Esophagus muscularis mucosa (tissue), 4 donors: ENCODE data around the gene TBCE. TPM values are rescaled to one million over a fixed set of nuclear protein-coding genes. Genes with fewer than 3 reads are reported as not detected.
"Not testable (repeated sequence)": the region's sequence is repeated elsewhere in the genome, so short reads cannot be mapped to it uniquely, and the experiment has no call there.

Experiments
- DNase-seq: peaks from one replicate; pipeline ENCODE4 v3.0.0-alpha.2; 2017; ENCODE audit errors: extremely low spot score
- H3K27ac ChIP-seq, 4 donors: fragments of 200-600 bp; sonication (generic); replicated peaks in 1 of 4; 1 replicate in 3 of 4; 2 replicates in 1 of 4; pipeline ENCODE4 v1.5.1; 2016 to 2019; ENCODE audit warnings: mild to moderate bottlenecking in 1 of 4
- H3K27me3 ChIP-seq, 4 donors: fragments of 200-600 bp; sonication (generic); one replicate each; pipeline versions ENCODE4 v1.5.1 to v1.6.0; 2016 to 2019
- H3K36me3 ChIP-seq, 4 donors: fragments of 200-600 bp; sonication (generic); one replicate each; pipeline ENCODE4 v1.5.1; 2016 to 2019
- H3K4me1 ChIP-seq, 4 donors: fragments of 200-600 bp; sonication (generic); one replicate each; pipeline ENCODE4 v1.5.1; 2016 to 2019
- H3K4me3 ChIP-seq, 4 donors: fragments of 200-600 bp; sonication (generic); 1 replicate in 2 of 4; 2 replicates in 2 of 4; pipeline ENCODE4 v1.5.1; 2016 to 2019; ENCODE audit warnings: mild to moderate bottlenecking in 4 of 4, moderate library complexity in 1 of 4
- H3K9me3 ChIP-seq, 4 donors: fragments of 200-600 bp; sonication (generic); 1 replicate in 3 of 4; 2 replicates in 1 of 4; pipeline ENCODE4 v1.5.1; 2016 to 2019
- CTCF ChIP-seq, 3 experiments: fragments of 200-600 bp in 2 of 3; fragments of 450-650 bp in 1 of 3; sonication (generic) in 2 of 3; IDR thresholded peaks; one replicate each; pipeline ENCODE4 v1.5.1; 2017 to 2019; ENCODE audit warnings: antibody characterized with exemption in 3 of 3, mild to moderate bottlenecking in 2 of 3, moderate library complexity in 1 of 3
- EP300 ChIP-seq: sonication (generic); formaldehyde crosslinking; IDR thresholded peaks from one replicate; pipeline ENCODE4 v1.6.1; 2017; ENCODE audit warnings: antibody characterized with exemption
- POLR2A ChIP-seq: fragments of 450-650 bp; IDR thresholded peaks from one replicate; pipeline ENCODE4 v1.6.1; 2017; ENCODE audit warnings: antibody characterized with exemption, moderate library complexity, mild to moderate bottlenecking, low read depth
- POLR2AphosphoS5 ChIP-seq, 2 donors: sonication (generic); formaldehyde crosslinking; IDR thresholded peaks; one replicate each; pipeline ENCODE4 v1.6.1; 2017; ENCODE audit warnings: antibody characterized with exemption in 2 of 2
- WGBS: methylation state at CpG from one replicate; pipeline ENCODE4 v1.1.5; 2018; 5-methylcytosine and 5-hydroxymethylcytosine counted together
- intact Hi-C: fragments of 100-400 bp; cut with DNase I; formaldehyde crosslinking; loops from one replicate; pipeline ENCODE4 v1.15.1; 2023
- total RNA-seq, 4 donors: library from RNA; depleted of rRNA; stranded (reverse); fragments of >200 nt; gene quantifications; one replicate each; pipeline versions ENCODE4 v1.1.0 to v1.2.1, GENCODE V29; 2016

Gene TBCE
- total RNA-seq, 4 donors from 2014 or later: 10.6 to 21.6 (median 15.3) TPM

- WGBS: 92% methylated on average over 5 of the region's 5 CpGs
- intact Hi-C loops: no loop called here
- Histone ChIP-seq H3K4me1 (no peaks in the 10 kb centered on the region), H3K4me3 (no peak overlapping the region), H3K36me3 (peaks cover 43 to 98% (median 89%) of the 10 kb centered on the region in 4 donors), H3K9me3 (no peaks in the 10 kb centered on the region), H3K27ac (no peak overlapping the region), H3K27me3 (no peaks in the 10 kb centered on the region)
- no peak for DNase-seq
- TF ChIP-seq POLR2A: no peak
- no peak for TF ChIP-seq CTCF (IDR thresholded peaks at IDR 0.05)
- TF ChIP-seq POLR2AphosphoS5 (IDR thresholded peaks at IDR 0.05): no peak
- TF ChIP-seq EP300: no peak
Observed at GRCh38 chr1:235450433-235450832, 83.2 kb downstream of the TBCE start.

GRCh38 chr1:235450886-235451483, 83.8 kb downstream of the TBCE start:
- peaks cover 37 to 95% (median 84%) of the 10 kb centered on the region in 4 donors for H3K36me3 ChIP-seq

GRCh38 chr1:235454021-235454420, 86.8 kb downstream of the TBCE start:
- Histone ChIP-seq H3K27me3 (no peaks in the 10 kb centered on the region), H3K4me3 (no peak overlapping the region), H3K4me1 (peaks cover 0 to 11% (median 9%) of the 10 kb centered on the region in 4 donors), H3K36me3 (peaks cover 36 to 68% (median 56%) of the 10 kb centered on the region in 4 donors), H3K9me3 (no peaks in the 10 kb centered on the region), H3K27ac (no peak overlapping the region)
- no peak for DNase-seq
- WGBS: 90% methylated on average over 8 of the region's 8 CpGs
- TF ChIP-seq POLR2A (no peak), EP300 (no peak), POLR2AphosphoS5 (IDR thresholded peaks at IDR 0.05) (no peak), CTCF (IDR thresholded peaks at IDR 0.05) (no peak)
- intact Hi-C loops: no loop called here

More at GRCh38 chr1:235450886-235451483, 83.8 kb downstream of the TBCE start:
- Histone ChIP-seq H3K27ac (no peak overlapping the region), H3K4me1 (peaks cover 0 to 5% (median 4%) of the 10 kb centered on the region in 4 donors), H3K4me3 (no peak overlapping the region), H3K27me3 (no peaks in the 10 kb centered on the region), H3K9me3 (no peaks in the 10 kb centered on the region)
- WGBS: 73% methylated on average over 2 of the region's 2 CpGs
- intact Hi-C loops: no loop called here
- no peak for DNase-seq
- TF ChIP-seq POLR2A: no peak
- TF ChIP-seq POLR2AphosphoS5 (IDR thresholded peaks at IDR 0.05): no peak
- TF ChIP-seq CTCF (IDR thresholded peaks at IDR 0.05): no peak
- no peak for TF ChIP-seq EP300

GRCh38 chr1:235455097-235455496, 87.9 kb downstream of the TBCE start:
- 65% methylated on average over 2 of the region's 2 CpGs for WGBS
- no peak for DNase-seq
- no peaks in the 10 kb centered on the region for H3K27me3 ChIP-seq
- intact Hi-C loops: no loop called here
- peaks cover 28 to 57% (median 48%) of the 10 kb centered on the region in 4 donors for H3K36me3 ChIP-seq
- TF ChIP-seq EP300 (no peak), POLR2AphosphoS5 (IDR thresholded peaks at IDR 0.05) (no peak), POLR2A (no peak), CTCF (IDR thresholded peaks at IDR 0.05) (no peak)
- H3K4me3 ChIP-seq: no peak overlapping the region
- H3K9me3 ChIP-seq: no peaks in the 10 kb centered on the region
- peaks cover 0 to 11% (median 9%) of the 10 kb centered on the region in 4 donors for H3K4me1 ChIP-seq
- no peak overlapping the region for H3K27ac ChIP-seq

GRCh38 chr1:235455823-235456222, 88.6 kb downstream of the TBCE start:
- Histone ChIP-seq H3K4me1 (peaks cover 0 to 11% (median 9%) of the 10 kb centered on the region in 4 donors), H3K9me3 (no peaks in the 10 kb centered on the region), H3K36me3 (peaks cover 21 to 53% (median 42%) of the 10 kb centered on the region in 4 donors), H3K27me3 (no peaks in the 10 kb centered on the region), H3K4me3 (no peak overlapping the region), H3K27ac (peak overlapping the region in 1 of 4 donors; percentile 4)
- intact Hi-C loops: no loop called here
- no peak for TF ChIP-seq POLR2A
- TF ChIP-seq CTCF (IDR thresholded peaks at IDR 0.05): no peak
- no peak for TF ChIP-seq EP300
- no peak for TF ChIP-seq POLR2AphosphoS5 (IDR thresholded peaks at IDR 0.05)
- DNase-seq: no peak
- WGBS: 42% methylated on average over 4 of the region's 4 CpGs

GRCh38 chr1:235457856-235458255, 90.6 kb downstream of the TBCE start:
- H3K4me3 ChIP-seq, H3K9me3 ChIP-seq, DNase-seq, intact Hi-C loops, H3K27me3 ChIP-seq, H3K27ac ChIP-seq: not testable (repeated sequence)
- Histone ChIP-seq H3K4me1 (peaks cover 0 to 11% (median 9%) of the 10 kb centered on the region in 4 donors), H3K36me3 (peaks cover 7 to 43% (median 24%) of the 10 kb centered on the region in 4 donors)
- 95% methylated on average over 7 of the region's 7 CpGs for WGBS
